CD4-positive, alpha-beta T cell (primary cell): ENCODE measurements around the gene AOAH. TPM values are rescaled to one million over a fixed set of nuclear protein-coding genes. Genes with fewer than 3 reads are reported as not detected.

ENCODE experiments used
- ATAC-seq: fragments of 200-7000 bp; cut with Tn5 transposase; one replicate; pipeline ENCODE4 v1.10.0; 2022; ENCODE audit warnings: mild to moderate bottlenecking; ENCODE audit not compliant: poor library complexity
- CTCF ChIA-PET: fragments of 350-600 bp; sonication (Branson Sonifier 250); formaldehyde crosslinking; loops from one replicate; lab custom pipeline; 2021; ENCODE audit warnings: antibody characterized with exemption, inconsistent platforms; lab: Charles Lee
- POLR2A ChIA-PET: fragments of 350-600 bp; sonication (Branson Sonifier 250); formaldehyde crosslinking; loops from one replicate; lab custom pipeline; 2021; ENCODE audit warnings: antibody characterized with exemption, inconsistent platforms; lab: Charles Lee
- DNase-seq, 14 experiments: peaks; one replicate each; pipeline ENCODE4 v3.0.0-alpha.2; 2013 to 2020; ENCODE audit warnings: mixed read lengths in 2 of 14
- H3K27ac ChIP-seq, 2 donors: one replicate each; pipeline versions ENCODE4 v1.5.1 to v1.7.0; 2013; ENCODE audit warnings: low read length in 2 of 2, low read depth in 1 of 2, mild to moderate bottlenecking in 1 of 2
- H3K27me3 ChIP-seq, 2 experiments: 1 replicate in 1 of 2; 2 replicates in 1 of 2; pipeline versions ENCODE4 v1.6.1 to v1.7.0; 2013; ENCODE audit warnings: low read length in 2 of 2, control low read depth in 1 of 2, mild to moderate bottlenecking in 1 of 2, moderate library complexity in 1 of 2; ENCODE audit not compliant: insufficient read depth in 2 of 2, control insufficient read depth in 1 of 2
- H3K36me3 ChIP-seq: one replicate; pipeline ENCODE4 v1.6.1; 2013; ENCODE audit warnings: low read length, control low read depth; ENCODE audit not compliant: insufficient read depth
- H3K4me1 ChIP-seq: one replicate; pipeline ENCODE4 v1.6.1; 2013; ENCODE audit warnings: low read length, control low read depth; ENCODE audit not compliant: insufficient read depth
- H3K4me3 ChIP-seq: one replicate; pipeline ENCODE4 v1.5.1; 2013; ENCODE audit warnings: mild to moderate bottlenecking, low read length, moderate library complexity
- H3K9me3 ChIP-seq, 2 experiments: 1 replicate in 1 of 2; 2 replicates in 1 of 2; pipeline versions ENCODE4 v1.6.1 to v1.7.0; 2013; ENCODE audit warnings: low read length in 2 of 2, mild to moderate bottlenecking in 2 of 2, control low read depth in 1 of 2, moderate library complexity in 1 of 2; ENCODE audit not compliant: control insufficient read depth in 1 of 2, insufficient read depth in 1 of 2
- H3K27ac Mint-ChIP-seq: one replicate; pipeline ENCODE4 v1.8.0; 2020; ENCODE audit warnings: mixed read lengths
- H3K27me3 Mint-ChIP-seq: one replicate; pipeline ENCODE4 v1.8.0; 2021; ENCODE audit warnings: mixed read lengths
- H3K36me3 Mint-ChIP-seq: one replicate; pipeline ENCODE4 v1.8.0; 2021; ENCODE audit warnings: low read depth, mixed read lengths
- H3K4me1 Mint-ChIP-seq: one replicate; pipeline ENCODE4 v1.8.0; 2021; ENCODE audit warnings: low read depth, mixed read lengths
- H3K4me3 Mint-ChIP-seq: one replicate; pipeline ENCODE4 v1.8.0; 2020; ENCODE audit warnings: mild to moderate bottlenecking, mixed read lengths
- H3K9me3 Mint-ChIP-seq: one replicate; pipeline ENCODE4 v1.8.0; 2020; ENCODE audit warnings: mixed read lengths
- CTCF ChIP-seq: fragments of 200-600 bp; IDR thresholded peaks from one replicate; pipeline ENCODE4 v1.8.0; 2022; ENCODE audit warnings: antibody characterized with exemption, mild to moderate bottlenecking
- intact Hi-C, 2 experiments: fragments of 100-400 bp; cut with DNase I in 1 of 2; cut with micrococcal nuclease in 1 of 2; formaldehyde crosslinking; loops; one replicate each; pipeline versions ENCODE4 v1.15.1 to v1.9.0; 2023 to 2025; cut with DNase I, micrococcal nuclease
- total RNA-seq, 174 experiments: library from RNA in 2 of 174; stranded (reverse) in 2 of 174; gene quantifications; one replicate each; pipeline ENCODE4 v1.2.3 and lab custom pipeline; 2021 to 2026

The AOAH gene
- total RNA-seq, 2 experiments from 2014 or later, result 27.5 to 30.3 TPM

- Histone ChIP-seq H3K4me3 (no peak overlapping the region), H3K9me3 (no peaks in the 10 kb centered on the region), H3K36me3 (no peaks in the 10 kb centered on the region), H3K27me3 (no peaks in the 10 kb centered on the region), H3K27ac (no peak overlapping the region), H3K4me1 (peaks cover 5% of the 10 kb centered on the region)
- ATAC-seq, result no peak
- no peak for DNase-seq
- CTCF ChIA-PET, result no interaction called here
- H3K4me3 Mint-ChIP-seq, result no peak overlapping the region
- H3K9me3 Mint-ChIP-seq, result no peaks in the 10 kb centered on the region
- intact Hi-C loops, result no loop called here
- H3K27me3 Mint-ChIP-seq, result no peaks in the 10 kb centered on the region
- POLR2A ChIA-PET, result interaction anchor here (1.3 kb wide), 1 partner anchor 21 kb away, joined by 3 read pairs; no protein-coding TSS in a partner anchor
- TF ChIP-seq CTCF, result no peak
- peaks cover 14% of the 10 kb centered on the region for H3K4me1 Mint-ChIP-seq
- no peak overlapping the region for H3K27ac Mint-ChIP-seq
- H3K36me3 Mint-ChIP-seq, result no peaks in the 10 kb centered on the region
Observed at GRCh38 chr7:36741866-36742265, 17.6 kb upstream of the AOAH start.

- POLR2A ChIA-PET, result no interaction called here
- peaks cover 27% of the 10 kb centered on the region for H3K4me1 Mint-ChIP-seq
Observed at GRCh38 chr7:36739351-36739750, 15.1 kb upstream of the AOAH start.

GRCh38 chr7:36736899-36737211 is 12.6 kb upstream of the AOAH start:
- DNase-seq (peak in 3 of 14 experiments; percentile 41 to 62 (median 58)), ATAC-seq (peak; percentile 39)
- no peak for TF ChIP-seq CTCF
- Mint-ChIP-seq H3K27me3 (no peaks in the 10 kb centered on the region), H3K9me3 (no peaks in the 10 kb centered on the region), H3K4me3 (no peak overlapping the region), H3K4me1 (peaks cover 27% of the 10 kb centered on the region), H3K27ac (peak overlapping the region; percentile 61), H3K36me3 (no peaks in the 10 kb centered on the region)
- peak overlapping the region; percentile 1 for H3K4me3 ChIP-seq
- H3K36me3 ChIP-seq, result no peaks in the 10 kb centered on the region
- POLR2A ChIA-PET, result interaction anchor here (1.5 kb wide), 1 partner anchor 40 kb away, joined by 4 read pairs; no protein-coding TSS in a partner anchor
- intact Hi-C loops, result no loop called here
- peaks cover 13% of the 10 kb centered on the region for H3K4me1 ChIP-seq
- H3K27me3 ChIP-seq, result no peaks in the 10 kb centered on the region
- CTCF ChIA-PET, result no interaction called here
- H3K27ac ChIP-seq, result peak overlapping the region in 1 of 2 donors; percentile 4
- no peaks in the 10 kb centered on the region for H3K9me3 ChIP-seq

More at GRCh38 chr7:36739351-36739750, 15.1 kb upstream of the AOAH start:
- TF ChIP-seq CTCF, result no peak
- DNase-seq (no peak), ATAC-seq (no peak)
- Mint-ChIP-seq H3K27ac (no peak overlapping the region), H3K4me3 (no peak overlapping the region), H3K36me3 (no peaks in the 10 kb centered on the region), H3K27me3 (no peaks in the 10 kb centered on the region), H3K9me3 (no peaks in the 10 kb centered on the region)
- intact Hi-C loops, result no loop called here
- Histone ChIP-seq H3K36me3 (no peaks in the 10 kb centered on the region), H3K27me3 (no peaks in the 10 kb centered on the region), H3K4me3 (no peak overlapping the region), H3K9me3 (no peaks in the 10 kb centered on the region), H3K27ac (no peak overlapping the region), H3K4me1 (peaks cover 13% of the 10 kb centered on the region)
- CTCF ChIA-PET, result no interaction called here
